Measurements from ENCODE around the gene TAGAP. TPM values are rescaled to one million over a fixed set of nuclear protein-coding genes. Genes with fewer than 3 reads are reported as not detected.
"Not testable (repeated sequence)": the region's sequence is repeated elsewhere in the genome, so short reads cannot be mapped to it uniquely, and the experiment has no call there.

The TAGAP gene
- total RNA-seq, 1 donor from 2014 or later = 0.41 TPM

DNA sequence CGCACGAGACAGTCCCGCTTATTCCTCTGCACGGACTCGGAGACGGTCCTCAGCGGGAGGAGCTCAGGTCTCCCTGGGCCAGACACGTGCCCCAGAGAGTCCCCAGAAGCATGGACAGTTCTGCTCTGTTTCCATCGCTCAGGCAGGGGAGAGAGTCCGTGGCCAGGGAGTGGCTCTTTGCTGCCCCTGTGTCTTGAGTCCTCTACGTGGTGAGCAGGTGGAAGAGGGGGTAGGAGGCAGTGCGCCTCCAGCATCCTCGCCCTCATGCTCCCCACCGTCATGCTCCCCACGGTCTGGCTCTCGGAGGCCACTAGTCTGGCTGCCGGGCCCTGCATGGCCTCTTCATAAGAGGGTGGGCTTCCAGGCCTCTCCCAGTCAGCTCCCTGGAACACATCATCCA lies 8.9 kb downstream of the TAGAP start:
- Mint-ChIP-seq H3K27ac (ENCODE audit: unreplicated experiment) (no peak overlapping the region), H3K36me3 (ENCODE audit: low read depth, unreplicated experiment) (no peaks in the 10 kb centered on the region), H3K4me1 (ENCODE audit: unreplicated experiment) (no peaks in the 10 kb centered on the region), H3K27me3 (ENCODE audit: unreplicated experiment) (no peaks in the 10 kb centered on the region), H3K4me3 (ENCODE audit: unreplicated experiment) (no peak overlapping the region), H3K9me3 (ENCODE audit: unreplicated experiment) (no peaks in the 10 kb centered on the region)
- no peak for DNase-seq (ENCODE audit: low spot score)
- TF ChIP-seq, protein P1, sequence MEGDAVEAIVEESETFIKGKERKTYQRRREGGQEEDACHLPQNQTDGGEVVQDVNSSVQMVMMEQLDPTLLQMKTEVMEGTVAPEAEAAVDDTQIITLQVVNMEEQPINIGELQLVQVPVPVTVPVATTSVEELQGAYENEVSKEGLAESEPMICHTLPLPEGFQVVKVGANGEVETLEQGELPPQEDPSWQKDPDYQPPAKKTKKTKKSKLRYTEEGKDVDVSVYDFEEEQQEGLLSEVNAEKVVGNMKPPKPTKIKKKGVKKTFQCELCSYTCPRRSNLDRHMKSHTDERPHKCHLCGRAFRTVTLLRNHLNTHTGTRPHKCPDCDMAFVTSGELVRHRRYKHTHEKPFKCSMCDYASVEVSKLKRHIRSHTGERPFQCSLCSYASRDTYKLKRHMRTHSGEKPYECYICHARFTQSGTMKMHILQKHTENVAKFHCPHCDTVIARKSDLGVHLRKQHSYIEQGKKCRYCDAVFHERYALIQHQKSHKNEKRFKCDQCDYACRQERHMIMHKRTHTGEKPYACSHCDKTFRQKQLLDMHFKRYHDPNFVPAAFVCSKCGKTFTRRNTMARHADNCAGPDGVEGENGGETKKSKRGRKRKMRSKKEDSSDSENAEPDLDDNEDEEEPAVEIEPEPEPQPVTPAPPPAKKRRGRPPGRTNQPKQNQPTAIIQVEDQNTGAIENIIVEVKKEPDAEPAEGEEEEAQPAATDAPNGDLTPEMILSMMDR (IDR thresholded peaks at IDR 0.05; ENCODE audit: unreplicated experiment) = no peak

DNA sequence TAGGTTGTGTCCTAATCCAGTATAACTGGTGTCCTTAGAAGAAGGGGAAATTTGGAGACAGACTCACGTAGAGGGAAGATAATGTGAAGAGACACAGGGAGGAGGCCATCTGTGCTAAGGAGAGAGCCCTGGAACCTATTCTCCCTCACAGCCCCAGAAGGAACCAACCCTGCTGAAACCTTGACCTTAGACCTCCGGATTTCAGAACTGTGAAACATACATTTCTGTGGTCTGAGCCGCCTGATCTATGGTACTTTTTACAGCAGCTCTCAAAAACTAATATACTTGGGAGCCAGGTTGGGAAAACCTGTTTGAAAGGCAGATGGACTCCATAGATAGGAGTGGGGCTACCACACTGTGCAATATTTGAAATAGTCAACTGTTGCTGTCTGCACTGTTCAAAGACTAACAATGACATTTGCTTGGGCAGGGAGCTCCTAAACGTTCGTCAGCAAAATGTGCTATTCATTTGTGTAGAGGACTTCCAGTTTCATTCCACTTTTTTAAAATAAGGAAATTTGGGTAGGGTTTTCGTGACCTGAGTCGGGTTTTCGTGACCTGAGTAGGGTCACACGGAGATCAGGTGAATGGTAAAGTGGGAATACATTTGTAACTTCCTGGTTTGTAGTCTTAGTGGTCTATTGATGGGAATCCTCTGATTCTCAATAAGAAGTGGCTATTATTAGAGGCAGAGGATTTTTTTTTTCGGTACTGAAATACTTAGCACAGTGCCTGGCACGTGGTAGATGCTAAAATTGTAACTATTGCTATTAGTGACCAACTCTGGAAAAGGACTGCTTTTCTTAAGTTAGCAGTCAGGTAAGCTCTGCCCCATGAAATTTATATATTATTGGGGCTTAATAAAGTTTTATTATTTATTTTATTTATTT lies 11.4 kb downstream of the TAGAP start:
- TF ChIP-seq, protein P1 (IDR thresholded peaks at IDR 0.05; ENCODE audit: unreplicated experiment) = no peak
- Mint-ChIP-seq H3K27me3 (ENCODE audit: unreplicated experiment) (no peaks in the 10 kb centered on the region), H3K9me3 (ENCODE audit: unreplicated experiment) (no peaks in the 10 kb centered on the region), H3K27ac (ENCODE audit: unreplicated experiment) (no peak overlapping the region), H3K4me3 (ENCODE audit: unreplicated experiment) (no peak overlapping the region), H3K36me3 (ENCODE audit: low read depth, unreplicated experiment) (no peaks in the 10 kb centered on the region), H3K4me1 (ENCODE audit: unreplicated experiment) (no peaks in the 10 kb centered on the region)
- DNase-seq (ENCODE audit: low spot score) = no peak

DNA sequence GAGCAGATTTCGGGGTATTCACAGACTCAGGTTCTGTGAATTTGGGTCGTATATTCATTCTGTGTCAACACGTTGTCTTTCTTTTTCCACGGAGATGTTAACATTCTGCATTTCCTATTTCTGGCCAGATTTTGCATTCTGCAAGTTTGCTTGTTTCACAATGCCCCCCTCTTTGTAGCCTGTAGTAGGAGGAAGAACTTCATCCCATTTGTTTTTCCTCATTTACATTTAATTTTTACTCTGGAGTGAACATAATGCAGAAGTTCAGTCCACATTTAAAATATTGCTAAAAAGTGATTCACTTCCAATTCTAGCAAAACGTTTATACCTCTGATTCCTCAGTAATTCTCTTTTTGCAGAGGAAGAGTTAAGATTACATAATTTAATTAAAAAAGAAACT lies 12.9 kb downstream of the TAGAP start:
- Mint-ChIP-seq H3K9me3 (ENCODE audit: unreplicated experiment) (no peaks in the 10 kb centered on the region), H3K27me3 (ENCODE audit: unreplicated experiment) (no peaks in the 10 kb centered on the region), H3K27ac (ENCODE audit: unreplicated experiment) (no peak overlapping the region), H3K4me1 (ENCODE audit: unreplicated experiment) (no peaks in the 10 kb centered on the region), H3K4me3 (ENCODE audit: unreplicated experiment) (no peak overlapping the region), H3K36me3 (ENCODE audit: low read depth, unreplicated experiment) (no peaks in the 10 kb centered on the region)
- TF ChIP-seq, protein P1 (IDR thresholded peaks at IDR 0.05; ENCODE audit: unreplicated experiment) = no peak
- no peak for DNase-seq (ENCODE audit: low spot score)

DNA sequence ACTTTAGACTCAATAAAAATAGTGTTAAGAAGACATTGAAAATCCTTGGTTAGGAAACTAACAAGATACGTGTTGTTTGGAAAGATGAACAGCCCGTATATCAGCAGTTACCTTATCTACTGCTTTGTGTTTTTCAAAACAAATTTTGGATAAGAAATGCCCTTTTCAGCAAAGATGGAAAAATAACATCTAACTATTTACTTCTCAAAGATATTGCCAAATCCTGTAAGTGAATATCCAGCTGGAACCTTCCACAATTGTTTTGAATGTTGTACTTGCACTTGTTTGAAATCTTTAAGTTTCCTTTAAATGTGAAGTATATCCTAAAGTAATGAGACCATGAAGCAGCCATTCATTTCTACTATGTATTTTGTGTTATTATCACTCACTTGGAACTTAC lies 14.6 kb downstream of the TAGAP start:
- no peak overlapping the region for H3K4me3 Mint-ChIP-seq (ENCODE audit: unreplicated experiment)
- TF ChIP-seq, protein P1 (IDR thresholded peaks at IDR 0.05; ENCODE audit: unreplicated experiment) = no peak
- no peaks in the 10 kb centered on the region for H3K9me3 Mint-ChIP-seq (ENCODE audit: unreplicated experiment)
- H3K27ac Mint-ChIP-seq (ENCODE audit: unreplicated experiment) = no peak overlapping the region
- no peaks in the 10 kb centered on the region for H3K27me3 Mint-ChIP-seq (ENCODE audit: unreplicated experiment)
- no peaks in the 10 kb centered on the region for H3K36me3 Mint-ChIP-seq (ENCODE audit: low read depth, unreplicated experiment)
- DNase-seq (ENCODE audit: low spot score) = no peak
- H3K4me1 Mint-ChIP-seq (ENCODE audit: unreplicated experiment) = no peaks in the 10 kb centered on the region

DNA sequence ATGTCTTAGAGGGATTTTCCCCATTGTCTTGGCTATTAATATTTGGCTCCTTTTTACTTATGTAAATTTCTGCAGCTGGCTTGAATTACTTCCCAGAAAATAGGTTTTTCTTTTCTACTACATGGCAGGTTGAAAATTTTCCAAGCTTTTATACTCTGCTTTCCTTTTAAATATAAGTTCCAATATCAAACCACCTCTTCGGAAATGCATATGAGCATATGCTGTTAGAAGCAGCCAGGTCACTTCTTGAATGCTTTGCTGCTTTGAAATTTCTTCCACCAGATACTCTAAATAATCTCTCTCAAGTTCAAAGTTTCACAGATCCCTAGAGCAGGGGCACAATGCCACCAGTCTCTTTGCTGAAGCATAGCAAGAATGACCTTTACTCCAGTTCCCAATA lies 19.6 kb downstream of the TAGAP start:
- H3K4me3 Mint-ChIP-seq (ENCODE audit: unreplicated experiment); H3K9me3 Mint-ChIP-seq (ENCODE audit: unreplicated experiment); H3K4me1 Mint-ChIP-seq (ENCODE audit: unreplicated experiment); H3K27ac Mint-ChIP-seq (ENCODE audit: unreplicated experiment); H3K36me3 Mint-ChIP-seq (ENCODE audit: low read depth, unreplicated experiment); H3K27me3 Mint-ChIP-seq (ENCODE audit: unreplicated experiment); DNase-seq (ENCODE audit: low spot score): not testable (repeated sequence)
